Activated naive CD4-positive, alpha-beta T cell treated with Interleukin-2 at 50 U/mL for 16 hours (primary cell): ENCODE results near the gene AHRR.

Experiments
- DNase-seq: peaks from one replicate; pipeline ENCODE4 v3.0.0-alpha.2; 2020

The AHRR gene

GRCh38 chr5:417301-418161 is 96.0 kb downstream of the AHRR start:
- DNase-seq: no peak

- no peak for DNase-seq
These were observed 96.9 kb downstream of the AHRR start for GRCh38 chr5:418162-419121.

GRCh38 chr5:419970-420369 is 98.5 kb downstream of the AHRR start:
- no peak for DNase-seq

DNA sequence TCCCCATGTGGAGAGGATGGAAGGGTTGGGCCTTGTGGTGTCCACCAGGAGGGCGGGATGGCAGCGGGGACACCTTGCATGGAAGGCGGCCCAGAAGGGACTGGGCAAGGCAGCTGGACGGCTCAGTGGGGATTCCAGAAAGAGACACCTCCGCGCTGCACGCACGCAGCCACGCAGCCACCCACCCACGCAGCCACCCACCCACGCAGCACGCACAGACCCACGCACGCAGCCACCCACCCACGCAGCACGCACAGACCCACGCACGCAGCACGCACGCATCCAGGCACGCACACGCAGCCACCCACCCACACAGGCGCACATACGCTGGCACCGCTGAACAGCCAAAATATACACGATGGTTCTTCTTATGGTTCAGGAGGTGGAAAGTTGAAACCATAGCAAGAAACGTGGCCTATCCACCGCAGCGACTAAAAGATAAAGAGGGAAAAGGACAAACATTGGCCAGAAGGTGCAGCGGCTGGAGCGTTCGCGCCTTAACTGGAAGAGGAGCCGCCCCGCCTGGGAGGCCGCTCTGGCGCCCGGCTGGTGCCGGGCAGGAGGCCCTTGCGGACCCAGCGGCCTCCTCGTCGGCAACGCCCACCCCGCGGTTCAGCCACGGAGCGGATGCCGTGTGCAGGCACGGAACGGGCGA is 99.2 kb downstream of the AHRR start:
- DNase-seq: no peak

GRCh38 chr5:421287-421880 is 99.9 kb downstream of the AHRR start:
- DNase-seq: no peak

DNA sequence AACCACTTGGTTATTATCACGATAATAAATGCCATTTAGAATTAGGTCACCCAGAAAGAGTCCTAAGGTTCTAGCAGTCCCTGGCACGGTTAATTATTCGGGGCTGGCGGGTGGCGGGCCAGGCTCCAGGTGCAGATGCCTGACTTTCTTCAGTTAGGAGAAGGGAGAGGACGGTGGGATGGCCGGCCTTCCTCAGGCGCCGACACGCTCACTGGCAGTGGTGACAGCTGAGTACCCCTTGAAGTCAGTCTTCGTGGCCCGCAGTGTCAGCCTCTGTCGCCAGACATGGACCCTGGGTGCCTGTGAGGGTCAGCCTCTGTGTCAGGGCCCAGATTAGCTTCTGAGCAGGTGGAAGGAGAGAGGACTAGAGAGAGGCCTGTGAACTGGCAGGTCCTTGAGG is 100.4 kb downstream of the AHRR start:
- DNase-seq: no peak

DNA sequence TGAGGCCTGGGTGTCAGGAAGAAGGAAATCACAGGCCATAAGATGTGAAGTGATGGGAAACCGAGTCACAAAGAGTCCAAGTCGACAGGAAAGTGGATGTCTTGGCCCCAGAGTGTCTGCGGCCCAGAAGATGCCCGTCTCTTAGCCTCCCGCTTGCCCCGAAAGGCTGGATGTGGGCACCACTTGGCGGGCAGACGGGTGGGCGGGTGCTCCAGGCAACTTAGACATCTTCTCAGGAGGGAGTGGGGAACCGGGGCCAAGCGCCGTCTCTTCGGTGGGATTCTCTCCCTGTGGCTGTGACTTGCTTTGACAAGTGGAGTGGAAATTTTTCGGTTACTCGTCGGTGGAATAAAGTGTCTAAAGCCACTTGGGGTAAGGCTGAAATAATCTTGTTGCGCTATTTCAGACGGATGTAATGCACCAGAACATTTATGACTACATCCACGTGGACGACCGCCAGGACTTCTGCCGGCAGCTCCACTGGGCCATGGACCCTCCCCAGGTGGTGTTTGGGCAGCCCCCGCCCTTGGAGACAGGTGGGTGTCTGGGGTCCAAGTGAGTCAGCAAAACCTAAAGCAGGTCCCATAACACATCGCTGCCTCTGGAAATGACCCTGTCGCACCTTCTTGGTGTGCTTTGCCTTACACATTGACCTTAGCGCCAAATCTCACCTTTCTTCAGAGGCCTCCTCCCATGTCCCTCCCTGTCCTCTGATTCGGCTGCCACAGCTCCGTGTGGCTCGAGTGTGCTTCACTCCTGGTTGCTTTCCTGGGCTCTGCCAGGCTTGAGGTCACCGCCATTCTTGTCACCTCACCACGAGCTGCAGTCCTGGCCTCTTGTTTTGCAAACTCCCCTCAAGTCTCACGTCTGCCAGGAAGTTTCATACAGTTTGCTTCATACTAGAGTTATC is 101.1 kb downstream of the AHRR start:
- no peak for DNase-seq

- DNase-seq: no peak
These were observed 101.7 kb downstream of the AHRR start for GRCh38 chr5:423233-423565.

- DNase-seq: no peak
These were observed 102.2 kb downstream of the AHRR start for GRCh38 chr5:423626-424261.

DNA sequence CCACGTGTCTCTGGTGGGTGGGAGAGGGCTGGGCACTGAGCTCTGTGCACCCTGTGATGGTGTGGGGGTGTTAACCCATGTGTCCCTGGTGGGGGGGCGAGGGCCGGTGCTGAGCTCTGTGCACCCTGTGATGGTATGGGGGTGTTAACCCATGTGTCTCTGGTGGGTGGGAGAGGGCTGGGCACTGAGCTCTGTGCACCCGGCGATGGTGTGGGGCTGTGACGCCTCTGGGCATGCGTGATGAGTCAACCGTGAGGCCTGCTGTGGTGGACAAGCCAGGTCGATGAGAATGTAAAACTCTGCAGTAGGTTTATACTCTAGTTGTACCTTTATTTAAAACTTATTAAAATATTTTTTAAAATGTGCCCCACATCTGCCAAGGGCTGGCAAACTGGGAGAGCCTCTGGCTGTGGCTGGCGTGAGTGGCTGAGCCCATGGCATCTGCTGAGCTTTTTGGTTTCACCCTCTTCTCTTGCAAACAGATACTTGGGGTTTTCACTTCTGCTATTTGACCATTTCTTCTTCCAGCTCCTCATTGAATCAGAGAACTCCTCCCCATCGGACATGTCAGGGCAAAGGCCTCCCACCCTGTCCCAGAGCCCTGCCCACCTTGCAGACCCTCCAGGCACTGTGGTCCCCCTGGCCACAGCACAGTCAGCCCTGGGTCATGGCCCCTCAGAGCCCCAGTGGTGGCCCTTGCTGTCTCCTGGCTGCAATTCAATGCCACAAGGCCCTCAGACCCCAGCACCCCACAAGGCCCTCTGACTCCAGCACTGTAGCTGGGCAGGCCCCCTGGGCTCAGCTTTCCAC is 103.0 kb downstream of the AHRR start:
- DNase-seq: no peak

DNA sequence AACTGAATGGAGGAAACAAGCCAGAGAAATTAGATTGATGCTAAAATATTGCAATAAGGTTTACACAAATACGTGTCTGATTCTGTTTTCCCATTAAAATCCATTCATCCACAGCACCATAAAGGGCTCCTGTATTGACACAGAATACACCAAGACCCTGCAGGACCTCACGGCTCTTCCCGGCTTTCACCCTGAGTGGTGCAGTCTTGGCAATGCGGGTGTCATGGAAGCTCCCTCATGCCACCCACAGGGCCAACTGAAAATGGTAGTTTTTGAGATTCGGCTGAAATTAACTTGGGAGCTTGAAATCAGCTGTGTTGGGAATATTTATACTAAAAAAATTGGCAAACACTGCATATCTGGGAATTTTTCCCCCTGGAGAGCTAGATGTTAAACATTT is 104.2 kb downstream of the AHRR start:
- DNase-seq: no peak

GRCh38 chr5:426392-426976 is 105.0 kb downstream of the AHRR start:
- DNase-seq: no peak

GRCh38 chr5:427415-428087 is 106.0 kb downstream of the AHRR start:
- no peak for DNase-seq

DNA sequence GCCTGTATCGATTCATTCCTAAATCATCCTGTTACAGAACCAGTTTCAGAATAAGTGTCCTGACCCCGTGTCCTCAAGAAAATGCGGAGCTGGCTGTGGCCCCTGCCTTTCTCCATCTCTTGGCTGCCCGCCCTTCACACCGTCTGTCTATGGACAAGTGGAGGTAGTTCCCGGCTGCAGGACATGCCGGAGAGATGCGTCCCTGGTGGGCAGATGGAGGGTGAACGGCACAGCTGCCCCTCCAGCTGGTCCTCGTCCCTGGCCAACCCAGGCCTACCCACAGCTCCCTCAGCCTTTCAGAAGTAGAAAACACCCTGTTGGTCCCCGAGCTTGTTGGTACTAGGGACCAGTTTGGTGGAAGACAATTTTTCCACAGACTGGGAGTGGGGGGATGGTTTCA is 106.7 kb downstream of the AHRR start:
- DNase-seq: no peak

GRCh38 chr5:428754-429452 is 107.4 kb downstream of the AHRR start:
- no peak for DNase-seq

GRCh38 chr5:429453-430188 is 108.1 kb downstream of the AHRR start:
- no peak for DNase-seq

DNA sequence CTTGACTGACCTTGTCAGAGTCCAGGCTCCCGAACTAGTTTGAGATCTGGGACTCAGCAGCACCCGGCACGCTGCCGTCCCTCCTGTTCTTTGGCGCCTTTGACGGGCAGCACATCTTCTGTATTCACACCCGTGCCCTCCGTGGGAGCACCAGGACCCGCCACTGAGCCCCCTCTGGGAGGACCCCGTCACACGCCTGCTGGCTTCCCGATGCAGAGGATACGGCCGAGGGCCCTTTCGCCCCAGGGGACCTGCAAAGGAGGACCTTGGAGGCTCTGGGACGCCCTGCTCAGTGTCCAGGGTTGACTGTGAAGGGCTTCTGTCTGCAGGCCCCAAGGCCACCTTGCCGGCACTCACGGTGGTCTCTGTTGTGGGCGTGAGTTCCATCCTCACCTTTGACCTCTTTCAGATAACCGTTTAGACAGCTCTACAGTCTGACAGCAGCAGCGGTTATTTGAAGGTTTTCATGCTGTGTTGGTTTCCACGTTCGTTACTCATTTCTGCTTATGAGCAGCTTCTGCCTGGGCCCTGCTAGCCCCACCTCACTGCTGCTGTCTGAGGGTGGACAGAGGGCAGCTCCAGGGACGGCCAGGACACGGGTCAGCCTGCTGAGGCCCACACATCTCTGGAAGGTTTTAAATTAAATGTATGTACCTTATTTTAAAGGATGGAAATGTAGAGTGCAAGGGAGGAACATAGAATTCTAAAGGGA is 108.9 kb downstream of the AHRR start:
- DNase-seq: no peak
